ENCODE data around the gene INSR.

Gene INSR

GRCh38 chr19:7333198-7334118 lies 39.2 kb upstream of the INSR start:
- TF ChIP-seq, protein P1, sequence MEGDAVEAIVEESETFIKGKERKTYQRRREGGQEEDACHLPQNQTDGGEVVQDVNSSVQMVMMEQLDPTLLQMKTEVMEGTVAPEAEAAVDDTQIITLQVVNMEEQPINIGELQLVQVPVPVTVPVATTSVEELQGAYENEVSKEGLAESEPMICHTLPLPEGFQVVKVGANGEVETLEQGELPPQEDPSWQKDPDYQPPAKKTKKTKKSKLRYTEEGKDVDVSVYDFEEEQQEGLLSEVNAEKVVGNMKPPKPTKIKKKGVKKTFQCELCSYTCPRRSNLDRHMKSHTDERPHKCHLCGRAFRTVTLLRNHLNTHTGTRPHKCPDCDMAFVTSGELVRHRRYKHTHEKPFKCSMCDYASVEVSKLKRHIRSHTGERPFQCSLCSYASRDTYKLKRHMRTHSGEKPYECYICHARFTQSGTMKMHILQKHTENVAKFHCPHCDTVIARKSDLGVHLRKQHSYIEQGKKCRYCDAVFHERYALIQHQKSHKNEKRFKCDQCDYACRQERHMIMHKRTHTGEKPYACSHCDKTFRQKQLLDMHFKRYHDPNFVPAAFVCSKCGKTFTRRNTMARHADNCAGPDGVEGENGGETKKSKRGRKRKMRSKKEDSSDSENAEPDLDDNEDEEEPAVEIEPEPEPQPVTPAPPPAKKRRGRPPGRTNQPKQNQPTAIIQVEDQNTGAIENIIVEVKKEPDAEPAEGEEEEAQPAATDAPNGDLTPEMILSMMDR (conservative IDR thresholded peaks at IDR 0.05; ENCODE audit: low read length), result no peak
- no peak for DNase-seq (ENCODE audit: low read depth)
- no peak overlapping the region for H3K4me3 ChIP-seq (ENCODE audit: low read length)

- H3K4me3 ChIP-seq (ENCODE audit: low read length), result no peak overlapping the region
- DNase-seq (ENCODE audit: low read depth), result no peak
- TF ChIP-seq, protein P1 (conservative IDR thresholded peaks at IDR 0.05; ENCODE audit: low read length), result no peak
These were observed 37.2 kb upstream of the INSR start for GRCh38 chr19:7331446-7331845.

- H3K4me3 ChIP-seq (ENCODE audit: low read length), result no peak overlapping the region
- TF ChIP-seq, protein P1 (conservative IDR thresholded peaks at IDR 0.05; ENCODE audit: low read length), result no peak
- no peak for DNase-seq (ENCODE audit: low read depth)
These were observed 34.4 kb upstream of the INSR start for GRCh38 chr19:7328647-7329046.

GRCh38 chr19:7327802-7328201 lies 33.6 kb upstream of the INSR start:
- no peak for DNase-seq (ENCODE audit: low read depth)
- TF ChIP-seq, protein P1 (conservative IDR thresholded peaks at IDR 0.05; ENCODE audit: low read length), result no peak
- no peak overlapping the region for H3K4me3 ChIP-seq (ENCODE audit: low read length)

- TF ChIP-seq, protein P1 (conservative IDR thresholded peaks at IDR 0.05; ENCODE audit: low read length), result peak; percentile 34; the same call in 1 of the 2 replicates
- peak; percentile 5 for DNase-seq (ENCODE audit: low read depth)
- H3K4me3 ChIP-seq (ENCODE audit: low read length), result no peak overlapping the region
These were observed 32.1 kb upstream of the INSR start for GRCh38 chr19:7326105-7326877.

DNA sequence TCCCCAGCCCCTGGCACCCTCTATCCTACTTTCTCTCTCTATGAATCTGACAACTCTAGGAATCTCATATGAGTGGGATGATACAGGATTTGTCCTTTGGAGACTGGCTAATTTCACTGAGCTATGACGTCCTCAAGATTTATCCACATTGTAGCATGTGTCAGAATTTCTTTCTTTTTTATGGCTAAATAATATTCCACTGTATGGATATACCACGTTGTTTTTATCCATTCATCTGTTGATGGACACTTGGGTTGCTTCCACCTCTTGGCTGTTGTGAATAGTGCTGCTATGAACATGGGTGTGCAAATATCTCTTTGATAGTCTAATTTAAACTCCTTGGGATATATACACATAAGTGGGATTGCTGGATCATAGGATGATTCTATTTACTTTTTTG lies 24.0 kb upstream of the INSR start:
- DNase-seq (ENCODE audit: low read depth), result no peak
- no peak overlapping the region for H3K4me3 ChIP-seq (ENCODE audit: low read length)
- TF ChIP-seq, protein P1 (conservative IDR thresholded peaks at IDR 0.05; ENCODE audit: low read length), result no peak

Data from AG10803 (cell line).